ENCODE data around the gene B4GAT1.

- TF ChIP-seq EZH2phosphoT487 (IDR thresholded peaks at IDR 0.05; ENCODE audit: low read depth) (no peak), CTCF (IDR thresholded peaks at IDR 0.05; ENCODE audit: low read depth, low read length) (no peak)
Measured at GRCh38 chr11:66349084-66349386, 1.6 kb upstream of the B4GAT1 start.

Data from OCI-LY3 (cell line).